ENCODE data around the gene OR7E24.
A peak's percentile ranks its signal among the peaks of the same experiment; 100 is the strongest.
"Not testable (repeated sequence)": the region's sequence is repeated elsewhere in the genome, so short reads cannot be mapped to it uniquely, and the experiment has no call there.

The OR7E24 gene

DNA sequence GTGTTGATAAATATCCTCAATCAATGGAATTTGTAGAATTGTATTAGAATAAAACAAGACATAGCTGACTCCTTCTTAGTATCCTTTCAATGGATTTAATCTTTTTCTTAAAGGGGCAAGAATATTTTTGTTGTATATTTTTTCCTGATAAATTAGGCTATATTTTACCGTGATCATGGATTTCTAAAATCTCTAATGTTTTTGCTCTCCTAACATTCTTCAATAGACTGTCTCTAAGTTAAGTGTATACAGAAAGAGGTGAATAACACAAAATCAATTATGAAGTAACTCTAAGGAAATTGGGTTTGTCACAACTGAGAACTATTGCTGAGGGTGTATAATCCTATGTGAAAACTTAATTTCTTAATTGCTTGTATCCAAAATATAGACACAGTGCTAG lies at the start of gene OR7E24:
TSS of gene OR7E24 (plus strand) at position 301 of the 400 bp plus-strand sequence. CDS start 114 bp downstream, outside the sequence.
- no peak for FAIRE-seq

DNA sequence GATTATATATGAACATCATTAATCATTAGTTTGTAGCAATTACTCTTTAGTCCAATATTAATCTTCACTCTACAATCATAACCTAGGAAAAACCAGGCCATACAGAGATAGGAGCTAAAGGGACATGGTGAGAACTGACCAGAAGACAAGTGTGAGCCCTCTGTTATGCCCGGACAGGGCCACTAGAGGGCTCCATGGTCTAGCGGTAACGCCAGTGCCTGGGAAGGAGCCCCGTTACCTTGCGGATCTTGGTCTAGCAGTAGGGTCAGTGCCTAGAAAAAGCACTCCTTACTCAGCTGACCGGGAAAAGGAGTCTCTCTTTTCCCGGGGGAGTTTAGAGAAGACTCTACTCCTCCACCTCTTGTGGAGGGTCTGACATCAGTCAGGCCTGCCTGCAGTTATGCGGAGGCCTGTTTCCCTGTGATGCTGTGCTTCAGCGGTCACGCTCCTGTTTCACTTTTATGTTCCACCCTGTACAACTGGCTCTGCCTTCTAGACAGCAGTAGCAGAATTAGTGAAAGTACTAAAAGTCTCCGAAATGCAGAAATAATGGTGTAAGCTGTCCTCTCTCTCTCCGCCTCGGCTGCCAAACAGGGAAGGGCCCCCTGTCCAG lies 45.1 kb upstream of the OR7E24 start:
- peak; percentile 15 for FAIRE-seq

DNA sequence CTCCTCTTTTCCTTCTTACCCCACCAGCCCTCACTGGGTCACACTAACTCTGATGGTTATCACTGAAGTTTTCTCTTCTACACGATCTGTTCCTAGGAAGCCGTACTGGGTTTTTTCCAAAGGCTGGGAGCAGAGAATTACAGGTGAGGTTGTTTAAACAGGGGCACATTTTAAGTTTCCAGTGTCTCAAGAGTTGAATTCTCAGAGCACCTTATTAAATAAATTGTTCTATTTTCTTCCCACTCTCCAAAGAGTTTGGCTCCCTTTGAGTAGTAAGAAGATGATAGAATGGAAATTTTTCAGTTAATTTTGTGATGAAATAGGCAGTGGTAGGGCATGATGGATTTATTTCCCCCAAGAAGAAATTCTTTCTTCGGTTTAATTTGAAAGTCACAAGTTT lies 31.2 kb upstream of the OR7E24 start, which contains the start of gene OR7D4:
TSS of gene OR7D4 (minus strand) at position 101 of the 400 bp plus-strand sequence. CDS start 4,752 bp downstream, outside the sequence.
- no peak for FAIRE-seq

DNA sequence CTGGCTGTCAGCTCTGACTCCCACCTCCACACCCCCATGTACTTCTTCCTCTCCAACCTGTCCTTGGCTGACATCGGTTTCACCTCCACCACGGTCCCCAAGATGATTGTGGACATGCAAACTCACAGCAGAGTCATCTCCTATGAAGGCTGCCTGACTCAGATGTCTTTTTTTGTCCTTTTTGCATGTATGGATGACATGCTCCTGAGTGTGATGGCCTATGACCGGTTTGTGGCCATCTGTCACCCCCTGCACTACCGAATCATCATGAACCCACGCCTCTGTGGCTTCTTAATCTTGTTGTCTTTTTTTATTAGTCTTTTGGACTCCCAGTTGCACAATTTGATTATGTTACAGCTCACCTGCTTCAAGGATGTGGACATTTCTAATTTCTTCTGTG lies 506 bp downstream of the OR7E24 start:
- FAIRE-seq, result no peak

DNA sequence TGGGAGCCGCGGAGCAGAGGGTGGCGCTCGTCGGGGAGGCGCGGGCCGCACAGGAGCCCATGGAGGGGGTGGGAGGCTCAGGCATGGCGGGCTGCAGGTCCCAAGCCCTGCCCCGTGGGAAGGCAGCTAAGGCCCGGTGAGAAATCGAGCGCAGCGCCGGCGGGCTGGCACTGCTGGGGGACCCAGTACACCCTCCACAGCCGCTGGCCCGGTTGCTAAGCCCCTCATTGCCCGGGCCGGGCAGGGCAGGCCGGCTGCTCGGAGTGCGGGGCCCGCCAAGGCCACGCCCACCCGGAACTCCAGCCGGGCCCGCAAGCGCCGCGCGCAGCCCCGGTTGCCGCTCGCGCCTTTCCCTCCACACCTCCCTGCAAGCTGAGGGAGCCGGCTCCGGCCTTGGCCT lies 32.8 kb downstream of the OR7E24 start:
- FAIRE-seq, result not testable (repeated sequence)

DNA sequence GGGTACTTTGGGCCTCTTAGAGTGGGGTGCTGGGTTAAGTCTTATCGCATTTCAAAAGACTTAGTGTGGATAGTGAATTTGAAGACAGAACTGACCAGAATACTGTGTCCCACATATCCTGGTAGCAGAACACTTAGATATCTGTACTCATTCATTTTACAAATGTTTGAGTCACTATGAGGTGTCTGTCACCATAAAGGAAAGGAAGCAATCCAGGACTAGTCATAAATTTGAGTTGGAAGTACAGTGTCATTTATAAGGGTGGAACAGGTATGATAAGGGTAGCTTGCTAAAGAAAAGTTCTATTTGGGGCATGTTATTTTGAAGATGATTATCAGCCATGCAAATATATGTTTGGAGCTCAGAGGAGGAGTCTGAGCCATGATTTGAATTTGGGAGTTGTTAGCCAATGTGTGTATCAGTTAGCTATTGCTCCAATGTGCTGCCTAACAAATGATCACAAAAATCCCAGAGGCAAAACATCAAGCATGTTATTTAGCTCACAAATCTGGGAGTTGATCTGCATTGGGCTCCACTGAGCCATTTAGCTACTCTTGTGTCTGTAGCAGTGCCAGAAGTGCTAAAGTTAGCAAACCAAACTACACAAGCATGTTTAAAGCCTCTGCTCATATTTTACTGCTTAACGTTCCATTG lies 38.6 kb downstream of the OR7E24 start:
- no peak for FAIRE-seq

DNA sequence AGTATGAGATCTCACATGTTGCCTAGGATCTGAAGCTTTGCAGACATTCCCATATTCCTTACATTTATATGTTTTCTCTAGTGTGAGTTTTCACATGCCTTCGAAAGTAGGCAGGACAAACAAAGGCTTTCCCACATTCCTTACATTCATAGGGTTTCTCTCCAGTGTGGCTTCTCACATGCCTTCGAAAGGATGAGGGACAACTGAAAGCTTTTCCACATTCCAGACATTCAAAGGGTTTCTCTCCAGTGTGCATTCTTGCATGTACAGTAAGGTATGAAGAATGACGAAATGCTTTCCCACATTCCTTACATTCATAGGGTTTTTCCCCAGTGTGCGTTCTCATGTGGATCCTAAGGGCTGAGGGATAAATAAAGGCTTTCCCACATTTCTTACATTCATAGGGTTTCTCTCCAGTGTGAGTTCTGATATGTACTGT lies 44.7 kb downstream of the OR7E24 start:
- no peak for FAIRE-seq

DNA sequence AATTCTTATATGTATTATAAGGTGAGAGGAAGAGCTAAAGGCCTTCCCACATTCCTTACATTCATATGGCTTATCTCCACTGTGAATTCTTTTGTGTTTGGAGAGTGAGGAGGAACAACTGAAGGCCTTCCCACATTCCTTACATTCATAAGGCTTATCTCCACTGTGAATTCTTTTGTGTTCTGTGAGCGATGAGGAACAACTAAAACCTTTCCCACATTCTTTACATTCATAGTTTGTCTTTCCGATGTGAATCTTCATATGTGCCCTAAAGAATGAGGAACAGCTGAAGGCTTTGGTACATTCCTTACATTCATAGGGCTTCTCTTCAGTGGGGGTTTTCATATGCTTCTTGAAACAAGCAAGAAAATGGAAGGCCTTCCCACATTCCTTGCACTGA lies 45.6 kb downstream of the OR7E24 start:
- FAIRE-seq, result no peak
